Iris pigment epithelial cell (primary cell): Measurements from ENCODE around the gene MGAT3.

Experiments used
- DNase-seq: peaks from one replicate; pipeline ENCODE4 v3.0.0-alpha.2; 2011; ENCODE audit warnings: low read depth

The MGAT3 gene

GRCh38 chr22:39428597-39429071 lies 28.2 kb upstream of the MGAT3 start:
- DNase-seq: peak; percentile 32

- DNase-seq: no peak
Measured at GRCh38 chr22:39429186-39429585, 27.6 kb upstream of the MGAT3 start.

GRCh38 chr22:39429916-39430575 lies 26.8 kb upstream of the MGAT3 start:
- DNase-seq: no peak

- no peak for DNase-seq
Measured at GRCh38 chr22:39430576-39431150, 26.1 kb upstream of the MGAT3 start.

GRCh38 chr22:39431216-39431801 lies 25.5 kb upstream of the MGAT3 start:
- DNase-seq: no peak

GRCh38 chr22:39431821-39432251 lies 25.0 kb upstream of the MGAT3 start:
- DNase-seq: peak; percentile 31

GRCh38 chr22:39432361-39432811 lies 24.4 kb upstream of the MGAT3 start:
- no peak for DNase-seq

- no peak for DNase-seq
Measured at GRCh38 chr22:39433476-39434242, 23.2 kb upstream of the MGAT3 start.

- no peak for DNase-seq
Measured at GRCh38 chr22:39434243-39434653, 22.6 kb upstream of the MGAT3 start.

- no peak for DNase-seq
Measured at GRCh38 chr22:39434721-39435120, 22.1 kb upstream of the MGAT3 start.

GRCh38 chr22:39435616-39436015 lies 21.2 kb upstream of the MGAT3 start:
- DNase-seq: no peak

- no peak for DNase-seq
Measured at GRCh38 chr22:39437791-39438704, 18.8 kb upstream of the MGAT3 start.

- peak; percentile 90 for DNase-seq
Measured at GRCh38 chr22:39439170-39439569, 17.6 kb upstream of the MGAT3 start.

GRCh38 chr22:39443398-39443797 lies 13.4 kb upstream of the MGAT3 start:
- no peak for DNase-seq

- DNase-seq: no peak
Measured at GRCh38 chr22:39444247-39444800, 12.5 kb upstream of the MGAT3 start.

- DNase-seq: no peak
Measured at GRCh38 chr22:39444937-39445465, 11.8 kb upstream of the MGAT3 start.

- DNase-seq: no peak
Measured at GRCh38 chr22:39445678-39446077, 11.1 kb upstream of the MGAT3 start.

GRCh38 chr22:39446239-39446721 lies 10.5 kb upstream of the MGAT3 start:
- no peak for DNase-seq

GRCh38 chr22:39448205-39449054 lies 8.4 kb upstream of the MGAT3 start:
- DNase-seq: no peak

- DNase-seq: no peak
Measured at GRCh38 chr22:39449708-39450107, 7.1 kb upstream of the MGAT3 start.
